GM08714 (cell line): ENCODE measurements around the gene KIF25.

ENCODE experiments used
- H3K4me3 ChIP-seq: fragments of 200-500 bp; sonication (Bioruptor generic); 2 replicates; pipeline ENCODE4 v1.5.1; 2014; ENCODE audit warnings: mild to moderate bottlenecking, low read length, inconsistent platforms
- ZNF274 ChIP-seq: IDR thresholded peaks from 2 replicates; pipeline ENCODE4 v1.6.1; 2012; ENCODE audit warnings: mild to moderate bottlenecking, low read depth, low read length

The KIF25 gene

GRCh38 chr6:167997642-167998041 is at the start of gene KIF25:
KIF25 (plus strand) TSS chr6:167997671; CDS start chr6:168029586, 31,915 bp downstream.
- no peak for TF ChIP-seq ZNF274
- no peak within 1 kb of the TSS for H3K4me3 ChIP-seq

GRCh38 chr6:167947716-167948115 is 49.8 kb upstream of the KIF25 start:
- no peak overlapping the region for H3K4me3 ChIP-seq
- TF ChIP-seq ZNF274 = no peak

- no peak overlapping the region for H3K4me3 ChIP-seq
- TF ChIP-seq ZNF274 = no peak
Observed at GRCh38 chr6:167948716-167949115, 48.8 kb upstream of the KIF25 start.

- H3K4me3 ChIP-seq = no peak overlapping the region
- no peak for TF ChIP-seq ZNF274
Observed at GRCh38 chr6:167949121-167949684, 48.3 kb upstream of the KIF25 start.

- H3K4me3 ChIP-seq = no peak overlapping the region
- no peak for TF ChIP-seq ZNF274
Observed at GRCh38 chr6:167951781-167952511, 45.5 kb upstream of the KIF25 start.

- TF ChIP-seq ZNF274 = no peak
- no peak overlapping the region for H3K4me3 ChIP-seq
Observed at GRCh38 chr6:167952512-167952859, 45.0 kb upstream of the KIF25 start.

- H3K4me3 ChIP-seq = no peak overlapping the region
- TF ChIP-seq ZNF274 = no peak
Observed at GRCh38 chr6:167953551-167953950, 43.9 kb upstream of the KIF25 start.

GRCh38 chr6:167954151-167954550 is 43.3 kb upstream of the KIF25 start:
- TF ChIP-seq ZNF274 = no peak

GRCh38 chr6:167956491-167956890 is 41.0 kb upstream of the KIF25 start:
- H3K4me3 ChIP-seq = no peak overlapping the region
- no peak for TF ChIP-seq ZNF274

More at GRCh38 chr6:167954151-167954550, 43.3 kb upstream of the KIF25 start:
- H3K4me3 ChIP-seq = no peak overlapping the region

GRCh38 chr6:167956983-167957492 is 40.4 kb upstream of the KIF25 start:
- no peak for TF ChIP-seq ZNF274
- H3K4me3 ChIP-seq = no peak overlapping the region

GRCh38 chr6:167957626-167958025 is 39.8 kb upstream of the KIF25 start:
- no peak for TF ChIP-seq ZNF274
- no peak overlapping the region for H3K4me3 ChIP-seq

- no peak overlapping the region for H3K4me3 ChIP-seq
- TF ChIP-seq ZNF274 = no peak
Observed at GRCh38 chr6:167960579-167960978, 36.9 kb upstream of the KIF25 start.

GRCh38 chr6:167962711-167963110 is 34.8 kb upstream of the KIF25 start:
- H3K4me3 ChIP-seq = no peak overlapping the region
- no peak for TF ChIP-seq ZNF274

GRCh38 chr6:167963589-167964057 is 33.8 kb upstream of the KIF25 start:
- H3K4me3 ChIP-seq = no peak overlapping the region

More at GRCh38 chr6:167963589-167964057, 33.8 kb upstream of the KIF25 start:
- no peak for TF ChIP-seq ZNF274
